Activated CD8-positive, alpha-beta memory T cell treated with anti-CD3 and anti-CD28 coated beads for 48 hours (primary cell): ENCODE measurements around the gene CCDC124.

Source experiments
- DNase-seq, 3 experiments: peaks; one replicate each; pipeline ENCODE4 v3.0.0-alpha.2; 2020; ENCODE audit warnings: low read depth in 2 of 3, low spot score in 2 of 3

CCDC124 gene

DNA sequence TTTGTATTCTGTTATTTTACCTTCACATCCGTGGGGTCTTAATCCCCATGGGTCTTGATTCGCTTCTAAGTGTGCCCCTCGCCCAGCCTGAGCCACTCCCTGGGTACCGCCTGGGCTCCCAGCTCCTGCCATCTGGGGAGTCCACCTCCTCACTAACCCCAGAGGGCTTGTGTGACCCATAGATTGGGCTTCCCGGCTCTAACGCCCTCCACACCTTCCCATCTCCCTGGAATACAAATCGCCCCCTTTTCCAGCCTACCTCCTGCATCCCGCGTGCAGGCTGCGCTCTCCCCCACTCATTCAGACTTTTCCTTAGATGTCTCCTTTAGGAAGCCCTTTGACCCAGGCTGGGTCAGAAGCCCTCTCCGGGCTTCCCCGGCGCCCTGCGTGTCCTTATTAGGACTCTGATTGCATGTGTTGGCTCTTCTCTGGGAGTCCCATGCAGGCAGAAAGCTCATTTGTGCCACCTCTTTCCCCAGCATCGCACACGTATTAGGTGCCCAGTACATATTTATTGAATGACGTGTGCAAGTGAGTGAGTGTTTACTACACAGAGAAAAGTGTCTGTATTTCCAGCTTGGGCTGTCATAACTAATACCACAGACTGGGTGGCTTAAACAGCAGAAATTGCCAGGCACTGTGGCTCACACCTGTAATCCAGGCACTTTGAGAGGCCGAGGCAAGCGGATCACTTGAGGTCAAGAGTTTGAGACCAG, 757 bp downstream of the CCDC124 start:
- DNase-seq = no peak

DNA sequence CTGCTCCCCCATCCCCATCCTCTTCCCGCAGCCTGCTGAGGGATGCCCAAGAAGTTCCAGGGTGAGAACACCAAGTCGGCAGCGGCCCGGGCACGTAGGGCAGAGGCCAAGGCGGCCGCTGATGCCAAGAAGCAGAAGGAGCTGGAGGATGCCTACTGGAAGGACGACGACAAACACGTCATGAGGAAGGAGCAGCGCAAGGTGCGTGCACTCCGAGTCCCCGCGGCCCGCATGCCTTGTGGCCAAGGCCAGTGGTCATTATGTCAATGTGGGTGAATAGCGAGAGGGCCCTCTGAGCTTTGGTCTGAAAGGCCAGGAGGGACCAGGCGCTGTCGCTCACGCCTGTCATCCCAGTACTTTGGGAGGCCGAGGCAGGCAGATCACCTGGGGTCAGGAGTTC, 3.6 kb downstream of the CCDC124 start:
- no peak for DNase-seq

- DNase-seq = no peak
Measured at GRCh38 chr19:17937371-17937900, 4.6 kb downstream of the CCDC124 start.

- DNase-seq = peak; percentile 59 to 72 (median 70)
Measured at GRCh38 chr19:17938092-17938845, 5.5 kb downstream of the CCDC124 start.

GRCh38 chr19:17942181-17942580, 9.4 kb downstream of the CCDC124 start:
- DNase-seq = no peak

DNA sequence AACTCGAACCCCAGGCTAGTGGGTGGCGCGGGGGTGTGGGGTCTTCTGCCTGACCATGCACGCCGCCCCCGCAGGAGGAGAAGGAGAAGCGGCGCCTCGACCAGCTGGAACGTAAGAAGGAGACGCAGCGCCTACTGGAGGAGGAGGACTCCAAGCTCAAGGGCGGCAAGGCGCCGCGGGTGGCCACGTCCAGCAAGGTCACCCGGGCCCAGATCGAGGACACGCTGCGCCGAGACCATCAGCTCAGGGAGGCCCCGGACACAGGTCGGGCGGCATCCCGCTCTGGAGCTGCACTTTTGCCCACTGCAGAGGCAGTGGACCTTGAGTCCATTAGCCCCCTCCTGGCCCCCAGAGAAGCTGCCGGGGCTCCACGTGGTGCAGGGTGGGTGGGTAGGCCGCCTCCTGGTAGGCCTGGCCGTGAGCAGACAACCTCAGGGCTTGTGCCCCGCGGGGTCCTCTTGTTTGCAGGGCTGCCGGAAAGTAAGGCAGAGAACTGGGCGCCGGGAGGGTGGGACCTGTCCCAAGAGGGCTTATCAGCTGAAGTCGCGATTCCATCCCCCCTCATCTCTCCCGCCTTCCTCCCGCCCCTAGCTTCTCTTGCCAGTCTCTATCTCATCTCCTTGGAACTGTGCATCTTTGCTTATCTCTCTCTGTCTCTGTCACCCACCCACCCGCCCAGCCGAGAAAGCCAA, 9.9 kb downstream of the CCDC124 start:
- no peak for DNase-seq

DNA sequence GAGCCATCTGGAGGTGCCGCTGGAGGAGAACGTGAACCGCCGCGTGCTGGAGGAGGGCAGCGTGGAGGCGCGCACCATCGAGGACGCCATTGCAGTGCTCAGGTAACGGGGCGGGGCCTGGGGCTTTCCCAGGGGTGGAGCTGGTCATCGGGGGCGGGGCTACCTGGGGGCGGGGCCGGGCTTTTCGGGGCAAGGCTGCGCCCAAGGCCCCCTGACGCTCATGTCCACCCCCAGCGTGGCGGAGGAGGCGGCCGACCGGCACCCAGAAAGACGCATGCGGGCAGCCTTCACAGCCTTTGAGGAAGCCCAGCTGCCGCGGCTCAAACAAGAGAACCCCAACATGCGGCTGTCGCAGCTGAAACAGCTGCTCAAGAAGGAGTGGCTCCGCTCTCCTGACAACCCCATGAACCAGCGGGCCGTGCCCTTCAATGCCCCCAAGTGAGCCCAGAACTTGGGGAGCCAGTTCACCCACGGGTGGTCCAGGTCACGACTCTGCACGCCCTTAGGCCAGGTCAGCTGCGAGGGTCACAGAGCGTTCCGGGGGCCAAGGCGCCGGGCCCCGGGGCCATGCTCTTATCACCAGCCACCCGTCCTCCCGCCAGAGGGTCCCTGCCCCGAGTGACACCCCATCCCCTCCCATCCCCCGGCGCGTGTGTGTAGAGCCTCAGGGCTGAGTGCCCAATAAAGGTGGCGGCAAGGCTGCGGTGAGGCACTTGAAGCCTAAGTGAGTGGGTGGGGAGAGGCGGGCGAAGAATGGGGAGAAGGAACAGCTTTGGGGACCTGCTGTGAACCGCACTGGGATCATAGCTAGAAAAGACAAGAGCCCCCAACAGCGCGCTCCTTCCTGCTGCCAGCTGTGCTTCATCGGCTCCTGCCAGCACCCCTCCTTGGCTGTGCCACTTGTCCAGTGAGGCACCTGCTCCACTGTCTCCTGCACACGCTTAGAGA, 10.7 kb downstream of the CCDC124 start:
- no peak for DNase-seq

DNA sequence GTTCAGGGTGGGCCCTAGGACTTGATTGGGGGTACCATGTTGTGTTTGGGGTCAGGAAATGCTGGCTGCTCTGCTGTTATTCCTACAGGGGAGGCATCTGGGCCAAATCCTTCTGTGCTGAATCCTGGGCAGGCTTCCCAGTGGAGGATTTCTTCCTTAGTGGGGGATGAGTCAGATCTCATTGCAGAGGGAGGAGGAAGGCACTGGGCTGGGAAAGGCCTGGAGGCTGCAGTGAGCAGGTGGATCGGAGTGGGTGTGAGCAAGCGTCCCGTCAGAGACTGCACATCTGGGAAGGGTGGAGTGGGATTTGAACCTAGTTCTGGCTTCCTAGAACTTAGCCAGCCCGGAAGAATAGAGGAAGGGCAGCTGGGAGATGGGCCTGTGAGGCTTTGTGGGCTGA, 11.5 kb downstream of the CCDC124 start:
- DNase-seq = no peak

GRCh38 chr19:17946965-17947784, 14.4 kb downstream of the CCDC124 start:
- no peak for DNase-seq

DNA sequence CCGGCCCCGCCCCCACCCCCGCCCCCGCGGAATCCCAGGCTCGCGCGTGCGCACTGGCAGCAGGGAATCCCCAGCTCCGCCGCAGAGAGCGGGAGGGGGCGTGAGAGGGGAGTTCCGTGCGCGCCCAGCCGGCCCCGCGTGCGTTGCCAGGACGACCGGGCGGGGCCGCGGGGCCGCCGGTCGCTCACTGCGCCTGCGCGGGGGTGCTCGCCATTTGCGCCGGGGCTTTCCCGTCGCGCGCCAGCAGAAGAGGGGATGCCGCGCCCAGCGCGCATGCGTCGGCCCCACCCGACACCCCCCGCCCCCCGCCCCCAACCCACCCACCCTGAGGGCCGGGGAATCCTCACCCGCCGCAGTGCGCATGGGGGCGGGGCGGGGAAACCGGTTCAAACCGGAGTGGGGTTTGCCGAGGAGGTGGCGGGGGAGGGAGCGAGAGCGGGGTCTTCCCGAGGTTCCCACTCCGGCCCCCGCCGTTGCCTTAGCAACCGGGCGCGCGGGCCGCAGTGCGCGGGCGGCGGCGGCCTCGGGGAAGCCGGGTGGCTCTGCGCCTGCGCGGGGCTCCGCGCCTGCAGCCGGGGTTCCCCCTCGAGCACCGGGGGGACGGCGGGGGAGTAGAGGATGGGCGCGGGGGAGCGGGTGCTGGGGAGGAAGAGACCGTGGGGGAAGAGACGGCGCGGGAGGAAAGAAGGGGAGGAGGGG, 15.1 kb downstream of the CCDC124 start:
- peak; percentile 91 to 96 (median 91) for DNase-seq

GRCh38 chr19:17948514-17948900, 15.7 kb downstream of the CCDC124 start:
- no peak for DNase-seq

GRCh38 chr19:17948931-17949930, 16.4 kb downstream of the CCDC124 start:
- DNase-seq = no peak

DNA sequence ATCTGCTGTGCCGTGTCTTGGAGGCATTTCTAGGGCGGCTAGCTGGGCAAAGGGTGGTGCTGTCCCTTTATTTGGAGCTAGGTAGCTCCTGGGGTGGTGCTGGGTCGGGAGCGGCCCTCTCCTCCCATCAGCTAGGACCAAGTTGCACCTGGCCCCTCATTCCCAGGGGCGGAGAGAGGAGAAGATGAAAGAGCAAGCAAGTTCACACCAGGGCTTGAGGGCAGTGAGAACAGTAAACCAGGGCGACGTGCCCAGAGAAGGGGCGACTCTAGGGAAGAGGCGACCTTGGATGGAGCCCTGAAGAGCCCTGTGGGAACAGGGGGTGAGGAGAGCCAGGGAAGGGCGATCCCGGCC, 17.1 kb downstream of the CCDC124 start:
- DNase-seq = no peak

- DNase-seq = no peak
Measured at GRCh38 chr19:17950310-17951156, 17.7 kb downstream of the CCDC124 start.

GRCh38 chr19:17951157-17951989, 18.6 kb downstream of the CCDC124 start:
- no peak for DNase-seq
